ENCODE results near the gene TSG101.

The TSG101 gene

GRCh38 chr11:18492888-18493287 lies 33.9 kb downstream of the TSG101 start:
- DNase-seq (ENCODE audit: low spot score) = no peak

GRCh38 chr11:18491924-18492323 lies 34.8 kb downstream of the TSG101 start:
- no peak for DNase-seq (ENCODE audit: low spot score)

DNA sequence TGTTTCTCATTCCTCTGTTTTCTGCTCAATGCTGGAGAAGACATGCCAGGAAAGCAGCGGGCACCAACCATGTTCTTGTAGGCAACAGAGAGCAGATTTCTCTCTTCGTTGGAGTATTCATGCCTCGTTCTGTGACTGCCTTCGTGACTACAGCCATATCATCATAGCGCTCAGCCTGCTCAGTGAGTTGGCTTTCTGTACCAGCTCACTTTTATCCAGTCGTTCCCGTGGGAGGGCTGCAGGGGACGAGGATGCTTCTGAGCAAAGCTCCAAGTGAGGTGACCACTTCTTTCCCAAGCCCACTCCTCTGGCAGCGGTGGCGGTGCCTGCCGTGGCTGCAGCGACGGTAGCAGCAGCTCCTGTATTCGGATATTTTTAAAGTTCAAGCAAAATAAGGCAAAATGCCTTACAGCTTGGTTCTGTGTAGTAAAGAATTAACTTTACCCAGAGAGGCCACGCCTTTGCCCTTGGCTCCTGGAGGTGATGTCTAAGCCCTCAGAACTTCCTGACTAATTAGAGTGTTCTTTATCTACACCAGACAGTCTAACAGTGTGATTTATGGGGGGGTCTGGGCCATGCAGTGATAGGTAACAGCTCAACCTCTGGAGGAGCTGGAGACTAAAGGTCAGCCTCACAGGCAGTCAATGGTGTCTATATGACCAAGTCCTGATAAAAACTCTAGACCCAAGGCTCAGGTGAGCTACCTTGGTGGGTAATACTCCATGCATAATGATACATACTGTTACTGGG lies 35.8 kb downstream of the TSG101 start:
- DNase-seq (ENCODE audit: low spot score) = peak; percentile 45

GRCh38 chr11:18490319-18490718 lies 36.4 kb downstream of the TSG101 start:
- DNase-seq (ENCODE audit: low spot score) = peak; percentile 46

DNA sequence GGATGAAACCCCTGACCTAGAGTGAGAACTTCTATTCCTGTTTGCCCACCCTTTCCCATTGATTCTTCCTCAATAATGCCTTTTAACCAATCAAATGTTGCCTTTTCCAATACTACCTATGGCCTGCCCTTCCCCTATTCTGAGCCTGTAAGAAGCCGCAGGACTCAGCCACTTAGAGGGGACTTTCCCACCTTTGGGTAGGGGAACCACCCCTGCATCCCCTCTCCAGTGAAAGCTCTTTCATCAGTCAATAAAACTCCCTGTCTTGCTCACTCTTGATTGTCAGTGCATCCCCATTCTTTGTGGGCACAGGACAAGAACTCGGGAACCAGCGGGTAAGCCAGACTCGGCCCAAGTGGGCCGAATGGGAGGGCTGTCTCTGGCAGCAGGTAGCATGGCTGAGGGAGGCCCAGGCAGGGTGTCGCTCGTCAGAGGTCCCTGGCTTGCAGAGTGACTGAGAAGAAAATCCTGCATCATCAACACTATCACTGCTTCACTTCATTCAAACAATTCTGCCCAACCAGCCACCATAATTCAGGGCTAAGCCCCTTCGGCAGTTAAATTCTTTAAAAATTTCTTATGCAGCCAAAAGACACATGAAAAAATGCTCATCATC lies 40.7 kb downstream of the TSG101 start:
- DNase-seq (ENCODE audit: low spot score) = no peak

- DNase-seq (ENCODE audit: low spot score) = no peak
Observed at GRCh38 chr11:18479063-18479462, 47.7 kb downstream of the TSG101 start.

GRCh38 chr11:18472587-18472986 lies 54.2 kb downstream of the TSG101 start:
- DNase-seq (ENCODE audit: low spot score) = no peak

DNA sequence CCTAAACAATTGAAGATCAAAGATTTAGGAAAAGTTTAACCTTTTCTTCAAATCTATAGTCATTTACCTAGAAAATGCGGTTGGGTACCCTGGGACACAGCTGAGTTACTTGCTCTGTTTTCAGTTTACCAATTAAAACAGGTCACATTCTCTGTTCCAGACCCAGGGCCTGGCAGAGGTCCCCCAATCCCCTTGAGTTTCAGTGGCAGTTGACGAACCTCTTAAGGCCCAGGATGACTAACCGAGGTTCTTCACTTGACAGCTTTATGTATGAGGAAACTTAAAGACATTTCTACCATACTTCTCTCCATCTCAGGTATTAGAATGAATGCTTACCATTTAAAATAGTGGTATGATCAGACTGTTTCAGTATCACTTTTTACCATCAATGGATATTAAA lies 54.7 kb downstream of the TSG101 start:
- DNase-seq (ENCODE audit: low spot score) = no peak

DNA sequence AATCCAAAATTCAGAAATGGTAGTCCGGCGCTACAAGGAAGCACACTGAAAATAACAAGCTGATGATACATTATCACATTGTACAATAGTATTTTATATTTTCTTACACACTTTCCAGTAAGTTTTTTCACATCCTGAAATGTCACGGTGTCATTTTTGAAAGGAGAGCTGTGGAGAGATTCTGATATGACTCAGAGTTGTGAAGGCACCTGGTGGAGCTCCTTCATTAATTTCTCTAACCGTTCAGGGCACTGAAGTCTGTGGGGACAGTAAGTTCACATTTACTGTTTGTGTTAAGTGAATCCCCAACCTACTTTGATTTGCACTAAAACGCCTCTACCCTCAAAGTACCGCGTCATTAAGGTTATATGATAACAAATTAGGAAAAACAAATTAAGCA lies 57.8 kb downstream of the TSG101 start:
- no peak for DNase-seq (ENCODE audit: low spot score)

DNA sequence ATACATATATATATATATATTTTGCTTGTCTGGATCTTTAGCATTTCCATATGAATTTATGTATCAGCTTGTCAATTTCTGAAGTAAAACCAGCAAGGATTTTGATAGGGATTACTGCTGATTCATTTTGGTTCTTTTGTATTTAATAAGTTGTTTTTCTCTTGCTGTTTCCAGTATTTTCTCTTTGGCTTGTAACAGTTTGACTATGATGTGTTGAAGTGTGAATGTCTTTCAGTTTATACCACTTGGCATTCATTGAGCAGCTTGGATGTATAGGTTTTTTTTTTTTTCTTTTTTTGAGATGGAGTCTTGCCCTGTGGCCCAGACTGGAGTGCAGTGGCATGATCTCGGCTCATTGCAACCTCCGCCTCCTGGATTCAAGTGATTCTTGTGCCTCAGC lies 58.7 kb downstream of the TSG101 start:
- no peak for DNase-seq (ENCODE audit: low spot score)

DNA sequence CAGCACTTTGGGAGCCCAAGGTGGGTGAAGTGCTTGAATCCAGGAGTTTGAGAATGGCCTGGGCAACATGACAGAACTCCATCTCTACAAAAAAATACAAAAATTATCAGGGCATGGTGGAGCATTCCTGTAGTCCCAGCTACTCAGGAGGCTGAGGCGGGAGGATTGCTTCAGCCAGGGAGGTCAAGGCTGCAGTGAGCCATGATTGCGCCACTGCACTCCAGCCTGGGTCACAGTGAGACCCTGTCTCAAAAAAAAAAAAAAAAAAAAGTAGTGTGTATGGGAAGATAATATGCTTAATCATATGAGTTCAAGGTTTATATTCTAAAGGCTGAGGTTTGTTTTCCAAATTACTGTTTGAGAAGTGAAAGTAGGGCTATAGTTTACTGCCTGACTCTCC lies 60.3 kb downstream of the TSG101 start:
- no peak for DNase-seq (ENCODE audit: low spot score)

- no peak for DNase-seq (ENCODE audit: low spot score)
Observed at GRCh38 chr11:18463439-18463838, 63.3 kb downstream of the TSG101 start.

DNA sequence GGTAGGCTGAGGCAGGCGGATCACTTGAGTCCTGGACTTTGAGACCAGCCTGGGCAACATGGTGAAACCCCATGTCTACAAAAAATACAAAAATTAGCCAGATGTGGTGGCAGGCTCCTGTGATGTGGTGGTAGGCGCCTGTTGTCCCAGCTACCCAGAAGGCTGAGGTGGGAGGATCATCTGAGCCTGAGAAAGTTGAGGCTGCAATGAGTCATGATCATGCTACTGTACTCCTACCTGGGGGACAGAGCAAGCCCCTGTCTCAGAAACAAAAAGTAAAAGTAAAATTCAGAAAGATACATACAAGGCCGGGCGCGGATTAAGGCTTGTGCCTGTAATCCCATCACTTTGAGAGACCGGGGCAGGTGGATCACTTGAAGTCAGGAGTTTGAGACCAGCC lies 64.8 kb downstream of the TSG101 start:
- DNase-seq (ENCODE audit: low spot score) = no peak

GRCh38 chr11:18459634-18460033 lies 67.1 kb downstream of the TSG101 start:
- no peak for DNase-seq (ENCODE audit: low spot score)

DNA sequence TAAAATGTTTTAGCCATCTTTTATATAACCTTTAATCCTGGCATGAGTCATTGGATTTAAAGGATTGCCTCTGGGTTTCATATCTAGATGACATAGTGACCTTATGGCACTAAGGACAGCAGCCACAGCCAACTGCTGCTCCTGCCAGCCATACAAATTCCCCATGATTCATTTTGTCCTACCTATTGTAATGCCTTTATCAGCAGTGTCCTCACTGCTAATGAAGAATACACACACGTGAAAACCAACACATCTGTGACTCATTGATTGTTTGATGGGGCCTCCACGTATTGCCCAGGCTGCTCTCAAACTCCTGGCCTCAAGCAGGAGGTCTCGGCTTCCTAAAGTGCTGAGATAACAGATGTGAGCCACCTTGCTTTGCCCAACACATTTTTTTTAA lies 69.3 kb downstream of the TSG101 start:
- DNase-seq (ENCODE audit: low spot score) = no peak

DNA sequence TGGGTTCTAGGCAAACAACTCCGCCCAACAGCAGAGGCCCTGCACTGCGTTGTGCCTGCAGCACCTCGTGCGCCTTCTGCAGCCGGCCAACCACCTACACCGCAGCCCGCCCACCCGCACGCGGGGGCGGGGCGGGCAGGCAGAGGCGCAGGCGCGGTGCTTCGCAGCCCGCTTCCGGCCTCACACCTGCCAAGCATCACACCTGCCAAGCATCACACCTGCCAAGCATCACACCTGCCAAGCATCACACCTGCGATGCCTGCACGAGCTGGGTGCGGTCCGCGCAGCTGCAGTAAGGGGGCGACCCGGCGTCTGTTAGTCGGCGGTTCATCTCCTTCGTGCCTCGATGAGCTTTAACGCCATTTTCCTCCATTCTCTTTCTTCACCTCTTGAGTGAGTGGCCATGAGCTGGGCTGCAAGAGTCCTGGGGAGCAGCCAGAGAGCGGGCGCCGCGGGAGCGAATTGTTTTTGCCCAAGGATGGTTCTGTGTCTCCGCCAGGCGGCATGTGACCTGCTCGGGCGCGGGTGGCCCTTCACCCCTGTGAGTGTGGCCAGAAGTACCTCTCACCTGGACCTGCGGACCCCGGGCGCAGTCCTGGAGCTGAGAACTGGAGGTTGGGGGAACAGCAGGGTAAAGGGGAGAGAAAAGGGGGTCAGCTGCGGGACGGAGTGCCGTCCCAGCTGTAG lies 70.9 kb downstream of the TSG101 start, which contains the start of gene LDHAL6A:
TSS of gene LDHAL6A (plus strand) at position 171 of the 687 bp plus-strand sequence. CDS start 825 bp downstream, outside the sequence.
- no peak for DNase-seq (ENCODE audit: low spot score)

GRCh38 chr11:18452927-18453326 lies 73.8 kb downstream of the TSG101 start:
- peak; percentile 25 for DNase-seq (ENCODE audit: low spot score)

- no peak for DNase-seq (ENCODE audit: low spot score)
Observed at GRCh38 chr11:18449251-18449650, 77.5 kb downstream of the TSG101 start.

GRCh38 chr11:18438691-18439090 lies 88.1 kb downstream of the TSG101 start:
- DNase-seq (ENCODE audit: low spot score) = no peak
